NCI-H1436 treated with DMSO at 0.1 percent for 48 hours (cell line): ENCODE measurements around the gene USP40.

Experiments
- DNase-seq: peaks from one replicate; lab custom pipeline; 2025; lab: John Stamatoyannopoulos, UW

USP40 gene

DNA sequence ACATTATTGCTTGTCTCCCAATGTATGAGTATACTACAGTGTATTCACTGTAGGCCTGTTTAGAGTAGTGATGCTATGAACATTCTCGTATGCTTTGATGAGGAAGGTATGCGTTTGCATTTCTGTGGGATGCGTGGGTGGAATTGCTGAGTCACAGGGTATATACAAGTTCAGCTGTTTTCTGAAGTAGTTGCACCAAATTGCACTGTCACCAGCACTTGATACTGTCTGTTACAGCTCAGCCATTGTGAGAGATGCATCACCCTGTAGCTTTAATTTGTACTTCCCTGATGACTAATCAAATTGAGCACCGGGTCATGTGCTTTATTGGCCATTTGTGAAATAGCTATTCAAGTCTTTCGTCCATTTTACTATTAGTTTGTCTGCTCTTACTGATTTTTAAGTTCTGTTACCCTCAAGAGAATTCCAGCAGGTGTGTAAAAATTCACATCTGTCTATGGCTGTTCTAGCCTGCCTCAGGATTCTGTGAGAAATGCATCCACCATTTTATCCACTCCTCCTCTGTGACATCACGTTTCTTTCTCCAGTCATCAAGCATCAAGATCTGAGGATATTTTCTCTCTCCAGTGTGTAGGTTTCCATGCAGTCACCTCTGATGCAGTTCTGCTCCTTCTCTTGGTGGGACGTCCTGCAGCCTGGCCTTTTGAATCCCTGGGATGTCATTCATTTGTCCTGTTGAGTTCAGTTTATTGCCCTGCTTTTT, 139.8 kb downstream of the USP40 start:
- no peak for DNase-seq
